IMR-90 (cell line): ENCODE data around the gene TIGD3. TPM values are rescaled to one million over a fixed set of nuclear protein-coding genes. Genes with fewer than 3 reads are reported as not detected.

Source experiments
- ATAC-seq: fragments of 200-7000 bp; cut with Tn5 transposase; 2 replicates; pipeline ENCODE4 v1.9.1; 2020; ENCODE audit warnings: low read depth, mild to moderate bottlenecking, moderate library complexity
- BruUV-seq: library from RNA; stranded (reverse); fragments of 400-500 nt; replicated peaks from 2 replicates; lab custom pipeline; 2021; lab: Mats Ljungman, UMichigan
- CTCF ChIA-PET: fragments of 300-600 bp; formaldehyde crosslinking; extraction: SDS; loops from one replicate; lab custom pipeline; 2021; ENCODE audit warnings: antibody characterized with exemption; lab: Yijun Ruan, JAX
- POLR2A ChIA-PET: fragments of 300-600 bp; sonication (Branson Sonifier 250); formaldehyde crosslinking; loops from one replicate; lab custom pipeline; 2022; ENCODE audit warnings: antibody characterized with exemption; ENCODE audit not compliant: unreplicated experiment; lab: Charles Lee
- DNase-seq: peaks from one replicate; pipeline ENCODE4 v3.0.0; 2013
- H2AFZ ChIP-seq: replicated peaks from 2 replicates; pipeline ENCODE3; 2013; ENCODE audit warnings: low read length, mild to moderate bottlenecking; ENCODE audit not compliant: poor library complexity
- H2AK5ac ChIP-seq: 2 replicates; pipeline ENCODE4 v1.6.1; 2013; ENCODE audit warnings: low read depth, low read length, inconsistent platforms
- H2AK9ac ChIP-seq: replicated peaks from 2 replicates; pipeline ENCODE3; 2013; ENCODE audit warnings: mild to moderate bottlenecking, low read depth, low read length, moderate library complexity; ENCODE audit not compliant: poor library complexity
- H2BK120ac ChIP-seq: 2 replicates; pipeline ENCODE4 v1.6.1; 2013; ENCODE audit warnings: low read depth, low read length, inconsistent platforms
- H2BK15ac ChIP-seq: 3 replicates; pipeline ENCODE4 v1.6.1; 2013; ENCODE audit warnings: low read depth, low read length, inconsistent platforms
- H2BK20ac ChIP-seq: 2 replicates; pipeline ENCODE4 v1.6.1; 2013; ENCODE audit warnings: low read depth, mild to moderate bottlenecking, inconsistent platforms, low read length, moderate library complexity
- H2BK5ac ChIP-seq: 2 replicates; pipeline ENCODE4 v1.6.1; 2013; ENCODE audit warnings: mild to moderate bottlenecking, low read depth, low read length, inconsistent platforms; ENCODE audit not compliant: poor library complexity, severe bottlenecking
- H3K14ac ChIP-seq: replicated peaks from 2 replicates; pipeline ENCODE4 v1.6.1; 2013; ENCODE audit warnings: low read depth, low read length, inconsistent platforms
- H3K18ac ChIP-seq: 2 replicates; pipeline ENCODE4 v1.6.1; 2013; ENCODE audit warnings: low read depth, low read length, control low read depth
- H3K23ac ChIP-seq: 2 replicates; pipeline ENCODE4 v1.6.1; 2013; ENCODE audit warnings: low read depth, low read length, inconsistent platforms
- H3K27ac ChIP-seq: 2 replicates; pipeline ENCODE4 v1.5.1; 2013; ENCODE audit warnings: mild to moderate bottlenecking, control low read depth, low read length; ENCODE audit not compliant: insufficient read depth
- H3K27me3 ChIP-seq: 2 replicates; pipeline ENCODE4 v1.6.1; 2013; ENCODE audit warnings: low read length; ENCODE audit not compliant: control insufficient read depth, insufficient read depth
- H3K36me3 ChIP-seq: 2 replicates; pipeline ENCODE4 v1.6.1; 2013; ENCODE audit warnings: low read length, mixed read lengths; ENCODE audit not compliant: control insufficient read depth, insufficient read depth
- H3K4ac ChIP-seq: 2 replicates; pipeline ENCODE4 v1.6.1; 2013; ENCODE audit warnings: low read depth, low read length, inconsistent platforms
- H3K4me1 ChIP-seq: 2 replicates; pipeline ENCODE4 v1.6.1; 2013; ENCODE audit warnings: low read length, mixed read lengths; ENCODE audit not compliant: control insufficient read depth, insufficient read depth
- H3K4me2 ChIP-seq: 2 replicates; pipeline ENCODE4 v1.6.1; 2013; ENCODE audit warnings: low read depth, mild to moderate bottlenecking, control low read depth, low read length, moderate library complexity
- H3K4me3 ChIP-seq: 2 replicates; pipeline ENCODE4 v1.5.1; 2013; ENCODE audit warnings: low read depth, mild to moderate bottlenecking, control low read depth, low read length, moderate library complexity; ENCODE audit not compliant: insufficient read depth
- H3K56ac ChIP-seq: 2 replicates; pipeline ENCODE4 v1.6.1; 2013; ENCODE audit warnings: low read length, inconsistent platforms; ENCODE audit not compliant: insufficient read depth; ENCODE audit errors: extremely low read depth
- H3K79me1 ChIP-seq, 2 experiments: 2 replicates each; pipeline ENCODE4 v1.6.1; 2013; ENCODE audit warnings: low read length in 2 of 2, inconsistent platforms in 1 of 2, low read depth in 1 of 2
- H3K9ac ChIP-seq: 2 replicates; pipeline ENCODE4 v1.6.1; 2013; ENCODE audit warnings: low read depth, low read length, control low read depth
- H3K9me1 ChIP-seq: 2 replicates; pipeline ENCODE4 v1.6.1; 2013; ENCODE audit warnings: low read length, inconsistent platforms; ENCODE audit not compliant: insufficient read depth
- H3K9me3 ChIP-seq: 2 replicates; pipeline ENCODE4 v1.6.1; 2013; ENCODE audit warnings: low read length; ENCODE audit not compliant: control insufficient read depth, insufficient read depth
- H4K20me1 ChIP-seq: 2 replicates; pipeline ENCODE4 v1.6.1; 2013; ENCODE audit warnings: low read length, inconsistent platforms; ENCODE audit not compliant: insufficient read depth
- H4K5ac ChIP-seq: 2 replicates; pipeline ENCODE4 v1.6.1; 2013; ENCODE audit warnings: mild to moderate bottlenecking, low read depth, low read length, control low read depth
- H4K8ac ChIP-seq, 2 experiments: 2 replicates each; pipeline ENCODE4 v1.6.1; 2013; ENCODE audit warnings: low read depth in 2 of 2, low read length in 2 of 2, control low read depth in 1 of 2, inconsistent platforms in 1 of 2
- H4K91ac ChIP-seq: 2 replicates; pipeline ENCODE4 v1.6.1; 2013; ENCODE audit warnings: low read depth, low read length, inconsistent platforms; ENCODE audit not compliant: insufficient read depth
- ELK1 ChIP-seq: fragments of 150-350 bp; IDR thresholded peaks from 2 replicates; pipeline ENCODE4 v1.6.1; 2016; ENCODE audit warnings: low read depth, mild to moderate bottlenecking, low read length, moderate library complexity, borderline replicate concordance
- MAZ ChIP-seq: IDR thresholded peaks from 2 replicates; pipeline ENCODE4 v1.6.1; 2012; ENCODE audit warnings: low read depth, mild to moderate bottlenecking, low read length, improper control_type of control experiment, moderate library complexity, borderline replicate concordance
- USF2 ChIP-seq: fragments of 150-350 bp; IDR thresholded peaks from 2 replicates; pipeline ENCODE4 v1.6.1; 2017; ENCODE audit warnings: mild to moderate bottlenecking, antibody characterized with exemption, low read length, low read depth
- WGBS, 2 experiments: methylation state at CpG; one replicate each; pipeline versions ENCODE4 v1.1.5 to v1.1.7; 2013; ENCODE audit warnings: missing lambda C conversion rate in 2 of 2; ENCODE audit not compliant: insufficient read length in 1 of 2; ENCODE audit errors: extremely low coverage in 2 of 2; 5-methylcytosine and 5-hydroxymethylcytosine counted together
- dilution Hi-C: fragments of 300-500 bp; cut with HindIII; formaldehyde crosslinking; loops from one replicate; pipeline ENCODE4 v1.14.3; 2018; ENCODE audit warnings: low sequenced_read_pairs; ENCODE audit not compliant: unreplicated experiment
- in situ Hi-C: fragments of 300-500 bp; cut with MboI; formaldehyde crosslinking; loops from 3 replicates; pipeline ENCODE4 v1.14.3; 2019; ENCODE audit warnings: low sequenced_read_pairs, inconsistent platforms, mixed read lengths
- intact Hi-C: fragments of 100-400 bp; cut with micrococcal nuclease; formaldehyde crosslinking; loops from 2 replicates; pipeline ENCODE4 v1.10.0; 2022
- polyA plus RNA-seq, 3 experiments: library from polyadenylated mRNA; depleted of rRNA; stranded (reverse); fragments of >200 nt; gene quantifications; 2 replicates each; pipeline ENCODE4 v1.2.3, GENCODE V29; 2012; ENCODE audit warnings: low replicate concordance in 1 of 3
- total RNA-seq: library from RNA; depleted of rRNA; stranded (reverse); fragments of >200 nt; gene quantifications from 2 replicates; pipeline ENCODE4 v1.2.3, GENCODE V29; 2012

Gene TIGD3
- total and polyA plus RNA-seq, 2 of the 4 experiments (the other 2 are of a cell fraction): 0.12 TPM; not detected in 1

DNA sequence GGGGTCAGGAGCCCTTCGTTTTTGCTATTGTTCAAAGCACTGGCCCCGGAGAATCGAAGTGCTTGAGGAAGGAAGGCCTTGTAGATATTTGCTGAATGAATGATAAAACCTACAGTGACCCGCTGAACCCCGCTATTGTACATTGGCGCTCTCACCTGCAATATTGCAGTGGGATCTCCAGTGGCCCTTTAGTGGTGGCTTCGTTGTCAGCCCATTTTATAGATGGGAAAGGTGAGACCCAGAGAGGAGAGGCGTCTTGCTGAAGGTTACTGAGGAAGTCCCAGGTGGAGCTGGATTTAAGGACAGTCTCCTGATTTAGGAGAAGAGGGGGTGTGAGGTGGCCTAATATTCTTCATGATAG, 38.7 kb upstream of the TIGD3 start:
- POLR2A ChIA-PET: interaction anchor here (0.7 to 1.0 kb wide), 3 partner anchors 23 to 107 kb away, joined by 3 to 16 read pairs (median 4); partner anchors contain the start of gene NEAT1
- H3K9me3 ChIP-seq: no peaks in the 10 kb centered on the region
- in situ Hi-C loops: loop anchor here (5.0 kb wide), 1 partner anchor 39 kb away; no protein-coding TSS in a partner anchor

More for the DNA sequence above, 38.7 kb upstream of the TIGD3 start:
- Histone ChIP-seq H3K36me3 (peaks cover 8% of the 10 kb centered on the region), H2BK120ac (peak overlapping the region; percentile 9; the same call in 1 of the 2 replicates), H3K4me3 (peak overlapping the region; percentile 96), H3K4me2 (peak overlapping the region; percentile 93), H3K4ac (peak overlapping the region; percentile 66), H2BK20ac (no peak overlapping the region), H4K8ac (peak overlapping the region; percentile 43 to 59; a peak in 1 of 4 replicates), H2BK5ac (peak overlapping the region; percentile 31), H4K5ac (peak overlapping the region; percentile 28; the same call in 1 of the 2 replicates), H3K9me1 (peaks cover 11% of the 10 kb centered on the region), H3K14ac (peak overlapping the region; percentile 24), H2AK5ac (peak overlapping the region; percentile 82), H3K4me1 (peaks cover 20% of the 10 kb centered on the region), H2AFZ (no peak overlapping the region), H3K23ac (peak overlapping the region; percentile 26; the same call in 1 of the 2 replicates), H3K18ac (peak overlapping the region; percentile 39; the same call in 1 of the 2 replicates), H4K20me1 (peaks cover 52% of the 10 kb centered on the region), H3K56ac (peak overlapping the region; percentile 42), H3K9ac (peak overlapping the region; percentile 76), H2AK9ac (peak overlapping the region; percentile 88), H2BK15ac (0 out of 3 replicates have a peak overlapping the region, but pooled peaks have one; percentile 24), H3K27me3 (no peaks in the 10 kb centered on the region), H3K79me1 (peaks cover 5 to 62% of the 10 kb centered on the region in 2 experiments; a peak in 2 of 4 replicates), H3K27ac (peak overlapping the region; percentile 79), H4K91ac (peak overlapping the region; percentile 57; the same call in 1 of the 2 replicates)
- BruUV-seq: no TSS peak
- no peak for ATAC-seq
- dilution Hi-C loops (no loop called here), intact Hi-C loops (loop anchor here (1.0 kb wide), 2 partner anchors 26 to 41 kb away; no protein-coding TSS in a partner anchor)
- TF ChIP-seq MAZ (0 out of 2 replicates have a peak, but pooled peaks have one; percentile 4), USF2 (no peak), ELK1 (no peak)
- no peak for DNase-seq
- 45% methylated on average over 5 of the region's 8 CpGs; no CpG with 5 or more reads in 1 of the 2 experiments for WGBS, 2 experiments
- CTCF ChIA-PET: interaction anchor here (0.7 to 4.5 kb wide), 12 partner anchors 10 to 90 kb away, joined by 3 to 66 read pairs (median 10); partner anchors contain the start of gene DPF2
